Adrenal gland (tissue), 5 donors: Measurements from ENCODE around the gene USP3.

Experiments
- CTCF ChIP-seq, 6 experiments: fragments of 450-650 bp in 4 of 6; fragments of 200-600 bp in 2 of 6; sonication (generic) in 1 of 6; IDR thresholded peaks; 1 replicate in 5 of 6; 2 replicates in 1 of 6; pipeline versions ENCODE4 v1.5.1 to v1.8.0; 2016 to 2021; ENCODE audit warnings: antibody characterized with exemption in 6 of 6, mild to moderate bottlenecking in 2 of 6, moderate library complexity in 1 of 6
- POLR2A ChIP-seq, 2 donors: fragments of 450-650 bp; IDR thresholded peaks; one replicate each; pipeline ENCODE4 v1.6.1; 2017; ENCODE audit warnings: antibody characterized with exemption in 2 of 2, mild to moderate bottlenecking in 2 of 2, moderate library complexity in 1 of 2
- donor health status: DM: no; HTN: no; CAD: no.

- TF ChIP-seq CTCF (IDR thresholded peaks at IDR 0.05) (no peak), POLR2A (IDR thresholded peaks at IDR 0.05) (no peak)
These were observed 7.8 kb downstream of the USP3 start for GRCh38 chr15:63512148-63512547.
